Central memory CD8-positive, alpha-beta T cell (primary cell): Measurements from ENCODE around the gene NAGA.
A peak's percentile ranks its signal among the peaks of the same experiment; 100 is the strongest.

Experiments used
- ATAC-seq: fragments of 150-1000 bp; cut with Tn5 transposase; replicated peaks from 2 replicates; pipeline ENCODE4 v1.10.0; 2022; ENCODE audit warnings: mild to moderate bottlenecking, moderate FRiP score, moderate number of reproducible peaks; ENCODE audit not compliant: poor library complexity, severe bottlenecking; ENCODE audit errors: extremely low read depth
- DNase-seq, 2 donors: peaks; one replicate each; pipeline ENCODE4 v3.0.0; 2021; ENCODE audit warnings: low spot score in 2 of 2
- H3K27ac Mint-ChIP-seq: one replicate; pipeline ENCODE4 v1.8.0; 2022; ENCODE audit warnings: low read depth, mild to moderate bottlenecking, moderate library complexity, mixed read lengths
- H3K27me3 Mint-ChIP-seq: one replicate; pipeline ENCODE4 v1.8.0; 2022; ENCODE audit warnings: mixed read lengths
- H3K36me3 Mint-ChIP-seq: one replicate; pipeline ENCODE4 v1.8.0; 2022; ENCODE audit warnings: mild to moderate bottlenecking, moderate library complexity, mixed read lengths; ENCODE audit not compliant: insufficient read depth
- H3K4me1 Mint-ChIP-seq: one replicate; pipeline ENCODE4 v1.8.0; 2022; ENCODE audit warnings: mixed read lengths
- H3K4me3 Mint-ChIP-seq: one replicate; pipeline ENCODE4 v1.8.0; 2022; ENCODE audit warnings: mild to moderate bottlenecking, moderate library complexity, mixed read lengths
- H3K9me3 Mint-ChIP-seq: one replicate; pipeline ENCODE4 v1.8.0; 2022; ENCODE audit warnings: mixed read lengths

Gene NAGA

GRCh38 chr22:42084874-42085273, 14.3 kb upstream of the NAGA start:
- no peaks in the 10 kb centered on the region for H3K9me3 Mint-ChIP-seq
- H3K4me1 Mint-ChIP-seq: peaks cover 25% of the 10 kb centered on the region
- ATAC-seq: no peak
- no peak for DNase-seq
- H3K36me3 Mint-ChIP-seq: peaks cover 39% of the 10 kb centered on the region
- H3K27me3 Mint-ChIP-seq: no peaks in the 10 kb centered on the region
- no peak overlapping the region for H3K4me3 Mint-ChIP-seq
- no peak overlapping the region for H3K27ac Mint-ChIP-seq

GRCh38 chr22:42083119-42083518, 12.5 kb upstream of the NAGA start:
- no peak overlapping the region for H3K4me3 Mint-ChIP-seq
- no peak for DNase-seq
- H3K36me3 Mint-ChIP-seq: peaks cover 43% of the 10 kb centered on the region

DNA sequence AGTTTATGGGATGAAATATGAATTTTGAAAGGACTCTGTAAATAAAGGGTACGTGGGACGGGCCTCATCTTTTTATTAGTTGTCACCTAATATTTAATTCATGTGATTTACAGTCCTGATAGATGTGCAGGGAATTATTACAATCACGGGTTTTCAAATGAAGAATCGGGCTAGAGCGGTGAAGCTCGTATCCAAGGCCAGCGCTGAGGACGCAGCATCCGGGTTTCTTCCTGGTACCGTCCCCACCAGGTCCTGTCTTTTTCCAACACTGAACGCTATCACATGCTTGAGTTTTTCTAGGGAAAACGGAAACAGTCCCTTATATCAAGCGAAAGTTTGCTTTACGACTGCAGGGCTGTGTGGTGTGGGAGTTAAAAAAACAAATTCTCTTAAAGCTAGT, 9.7 kb upstream of the NAGA start:
- Mint-ChIP-seq H3K4me1 (peaks cover 21% of the 10 kb centered on the region), H3K36me3 (peaks cover 30% of the 10 kb centered on the region), H3K4me3 (peak overlapping the region; percentile 96), H3K9me3 (no peaks in the 10 kb centered on the region), H3K27me3 (no peaks in the 10 kb centered on the region), H3K27ac (peak overlapping the region; percentile 94)
- ATAC-seq: no peak
- DNase-seq: no peak

More at GRCh38 chr22:42083119-42083518, 12.5 kb upstream of the NAGA start:
- ATAC-seq: no peak
- no peak overlapping the region for H3K27ac Mint-ChIP-seq
- H3K4me1 Mint-ChIP-seq: peaks cover 21% of the 10 kb centered on the region
- H3K27me3 Mint-ChIP-seq: no peaks in the 10 kb centered on the region
- H3K9me3 Mint-ChIP-seq: no peaks in the 10 kb centered on the region

DNA sequence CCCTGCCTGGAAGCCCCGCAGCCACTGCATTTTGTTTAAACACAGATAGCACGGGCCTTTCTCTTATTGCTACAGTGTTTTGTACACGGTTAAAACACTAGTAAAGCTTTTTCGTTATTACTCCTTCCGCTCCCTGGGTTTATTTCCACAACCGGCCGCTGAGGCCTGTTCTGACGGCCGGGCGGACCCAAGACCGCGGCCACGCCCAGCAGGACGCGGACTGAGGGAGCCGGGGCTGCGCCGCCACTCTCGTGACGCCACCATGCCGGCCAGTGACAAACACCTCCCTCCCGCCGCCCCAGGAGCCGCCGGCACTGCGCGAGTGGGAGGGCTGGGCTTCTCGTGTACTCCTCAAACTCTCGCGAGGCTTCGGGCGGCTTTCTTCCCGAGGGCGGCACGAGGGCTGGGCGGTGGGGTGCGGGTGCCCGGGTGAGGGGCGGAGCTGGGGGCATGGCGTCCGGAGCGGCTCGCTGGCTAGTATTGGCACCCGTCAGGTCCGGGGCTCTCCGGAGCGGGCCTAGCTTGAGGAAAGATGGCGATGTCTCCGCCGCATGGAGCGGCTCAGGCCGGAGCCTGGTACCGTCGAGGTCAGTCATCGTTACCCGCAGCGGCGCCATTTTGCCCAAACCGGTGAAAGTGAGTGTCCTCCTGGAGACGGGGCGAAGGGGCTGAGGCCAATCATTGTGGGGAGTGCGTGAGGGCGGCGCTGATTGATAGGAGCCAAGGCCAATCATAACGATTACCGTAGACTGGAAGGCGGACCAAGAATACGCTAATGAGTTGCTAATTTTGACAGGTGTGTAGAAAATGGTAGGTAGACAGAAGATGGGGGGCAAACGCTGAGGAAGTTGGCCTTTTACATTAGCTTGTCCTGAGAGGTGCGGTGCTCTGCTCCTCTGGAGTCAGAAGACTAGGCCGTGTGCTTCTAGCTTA, 9.0 kb upstream of the NAGA start, which contains the start of gene SMDT1:
TSS of gene SMDT1 (plus strand) at position 382 of the 933 bp plus-strand sequence. CDS start at position 451, 69 bp downstream.
- DNase-seq: peak; percentile 95 to 96
- no peaks in the 10 kb centered on the region for H3K9me3 Mint-ChIP-seq
- H3K36me3 Mint-ChIP-seq: peaks cover 24% of the 10 kb centered on the region
- no peaks in the 10 kb centered on the region for H3K27me3 Mint-ChIP-seq
- peak; percentile 95 for ATAC-seq
- H3K27ac Mint-ChIP-seq: peak within 1 kb of the TSS; percentile 94
- H3K4me1 Mint-ChIP-seq: peaks cover 27% of the 10 kb centered on the region
- peak within 1 kb of the TSS; percentile 96 for H3K4me3 Mint-ChIP-seq

- H3K4me3 Mint-ChIP-seq: peak overlapping the region; percentile 96
- H3K27ac Mint-ChIP-seq: peak overlapping the region; percentile 94
- DNase-seq: no peak
- no peak for ATAC-seq
- no peaks in the 10 kb centered on the region for H3K27me3 Mint-ChIP-seq
- peaks cover 27% of the 10 kb centered on the region for H3K4me1 Mint-ChIP-seq
- H3K36me3 Mint-ChIP-seq: peaks cover 15% of the 10 kb centered on the region
- no peaks in the 10 kb centered on the region for H3K9me3 Mint-ChIP-seq
Observed at GRCh38 chr22:42078469-42079318, 8.1 kb upstream of the NAGA start.

DNA sequence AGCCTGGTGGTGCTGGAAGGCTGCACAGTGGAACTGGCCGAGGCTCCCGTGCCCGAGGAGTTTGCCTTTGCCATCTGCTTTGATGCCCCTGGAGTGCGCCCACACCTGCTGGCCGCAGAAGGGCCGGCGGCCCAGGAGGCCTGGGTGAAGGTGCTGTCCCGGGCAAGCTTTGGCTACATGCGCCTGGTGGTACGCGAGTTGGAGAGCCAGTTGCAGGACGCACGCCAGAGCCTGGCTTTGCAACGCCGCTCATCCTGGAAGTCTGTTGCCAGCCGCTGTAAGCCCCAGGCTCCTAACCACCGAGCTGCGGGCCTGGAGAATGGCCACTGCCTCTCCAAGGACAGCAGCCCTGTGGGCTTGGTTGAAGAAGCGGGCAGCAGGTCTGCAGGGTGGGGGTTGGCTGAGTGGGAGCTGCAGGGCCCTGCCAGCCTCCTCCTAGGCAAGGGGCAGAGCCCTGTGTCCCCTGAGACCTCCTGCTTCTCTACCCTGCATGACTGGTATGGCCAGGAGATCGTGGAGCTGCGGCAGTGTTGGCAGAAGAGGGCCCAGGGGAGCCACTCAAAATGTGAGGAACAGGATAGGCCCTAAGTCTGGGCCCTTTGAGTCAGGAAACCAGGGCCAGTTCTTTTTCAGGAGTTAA, 7.0 kb upstream of the NAGA start:
- Mint-ChIP-seq H3K27ac (no peak overlapping the region), H3K36me3 (peaks cover 12% of the 10 kb centered on the region), H3K4me1 (peaks cover 27% of the 10 kb centered on the region), H3K27me3 (no peaks in the 10 kb centered on the region), H3K4me3 (no peak overlapping the region), H3K9me3 (no peaks in the 10 kb centered on the region)
- DNase-seq (no peak), ATAC-seq (no peak)

GRCh38 chr22:42076764-42077485, 6.3 kb upstream of the NAGA start:
- no peak for ATAC-seq
- H3K4me3 Mint-ChIP-seq: no peak overlapping the region
- no peak for DNase-seq
- H3K27ac Mint-ChIP-seq: no peak overlapping the region
- H3K27me3 Mint-ChIP-seq: no peaks in the 10 kb centered on the region
- no peaks in the 10 kb centered on the region for H3K9me3 Mint-ChIP-seq
- H3K4me1 Mint-ChIP-seq: peaks cover 27% of the 10 kb centered on the region
- peaks cover 12% of the 10 kb centered on the region for H3K36me3 Mint-ChIP-seq

DNA sequence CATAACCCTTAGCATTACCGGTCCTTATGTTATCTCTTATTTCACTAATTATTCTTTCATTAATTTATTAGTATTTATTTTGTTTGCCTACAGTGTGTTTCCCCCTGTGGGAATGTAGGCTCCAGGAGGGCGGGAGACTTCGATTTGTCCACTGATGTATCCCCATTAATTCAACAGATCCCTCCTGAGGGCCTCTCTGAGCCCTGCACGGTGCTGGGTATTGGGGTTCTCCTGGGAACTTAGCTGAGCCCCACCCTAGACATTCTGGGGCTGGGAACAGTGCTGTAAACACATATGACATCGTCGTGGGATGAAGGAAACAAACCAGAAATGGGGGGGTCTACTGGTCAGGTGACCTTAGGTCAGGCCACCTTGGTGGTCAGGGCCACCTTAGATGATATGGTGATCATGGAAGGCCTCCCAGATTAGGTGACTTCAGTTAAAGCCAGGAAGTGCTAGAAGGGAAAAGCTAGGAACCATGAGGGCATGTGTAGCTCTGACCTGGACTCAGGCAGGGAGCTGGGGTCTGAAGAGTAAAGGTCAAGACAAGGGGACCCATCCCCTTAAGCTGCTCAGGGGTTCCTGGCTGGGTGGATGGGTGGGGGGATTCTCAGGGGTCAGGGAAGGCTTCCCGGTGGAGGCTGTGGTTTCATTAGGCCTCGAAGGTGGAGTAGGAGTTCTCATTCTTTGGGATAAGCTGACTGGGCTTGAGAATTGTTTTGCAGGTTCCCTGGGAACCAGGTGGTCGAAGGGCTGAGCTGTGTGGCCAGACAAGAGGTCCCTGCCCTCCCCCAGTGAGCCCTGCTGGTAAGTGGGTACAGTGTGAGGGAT, 4.4 kb upstream of the NAGA start:
- Mint-ChIP-seq H3K4me3 (peak overlapping the region; percentile 26), H3K9me3 (no peaks in the 10 kb centered on the region), H3K27ac (peak overlapping the region; percentile 88), H3K36me3 (peaks cover 15% of the 10 kb centered on the region), H3K27me3 (no peaks in the 10 kb centered on the region), H3K4me1 (peaks cover 33% of the 10 kb centered on the region)
- ATAC-seq: no peak
- DNase-seq: no peak

DNA sequence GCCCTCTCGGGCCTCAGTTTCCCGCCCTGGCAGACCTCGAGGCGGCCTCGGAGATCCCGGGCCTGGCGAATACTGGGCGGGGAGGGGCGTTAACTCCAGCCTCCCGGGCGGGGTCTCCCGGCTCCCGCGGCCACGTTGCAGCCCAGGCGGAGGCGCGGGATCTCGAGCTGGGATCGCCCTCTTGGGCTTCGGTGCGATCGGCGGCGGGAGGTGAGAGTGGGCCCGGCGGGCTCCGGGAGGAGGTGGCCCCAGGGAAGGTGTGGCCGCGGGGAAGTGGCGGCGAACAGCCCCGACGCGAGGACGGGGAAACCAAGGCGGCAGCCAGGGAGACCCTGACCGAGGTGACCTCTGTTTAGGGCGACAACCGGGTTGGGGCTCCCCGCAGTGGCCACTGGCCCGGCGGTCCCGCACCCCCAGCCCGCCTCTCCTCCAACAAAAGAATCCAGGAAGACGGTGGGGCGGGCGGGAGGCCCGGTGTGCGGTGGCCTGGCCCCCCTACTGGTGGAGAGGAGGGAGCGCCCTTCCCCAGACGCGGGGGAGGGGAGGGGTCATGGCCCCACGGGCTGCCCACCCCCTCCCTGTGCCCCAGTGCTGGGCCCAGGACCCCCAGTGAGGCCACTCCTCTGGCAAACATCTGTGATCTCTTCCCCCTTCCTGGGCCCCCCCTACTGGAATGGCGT, 3.7 kb upstream of the NAGA start, which contains the start of gene PHETA2:
TSS of gene PHETA2 (plus strand) at position 117 of the 680 bp plus-strand sequence. CDS start 3,046 bp downstream, outside the sequence.
- H3K4me3 Mint-ChIP-seq: peak within 1 kb of the TSS; percentile 26
- peak within 1 kb of the TSS; percentile 88 for H3K27ac Mint-ChIP-seq
- peaks cover 31% of the 10 kb centered on the region for H3K4me1 Mint-ChIP-seq
- H3K9me3 Mint-ChIP-seq: no peaks in the 10 kb centered on the region
- H3K27me3 Mint-ChIP-seq: no peaks in the 10 kb centered on the region
- DNase-seq: no peak
- peaks cover 7% of the 10 kb centered on the region for H3K36me3 Mint-ChIP-seq
- no peak for ATAC-seq

DNA sequence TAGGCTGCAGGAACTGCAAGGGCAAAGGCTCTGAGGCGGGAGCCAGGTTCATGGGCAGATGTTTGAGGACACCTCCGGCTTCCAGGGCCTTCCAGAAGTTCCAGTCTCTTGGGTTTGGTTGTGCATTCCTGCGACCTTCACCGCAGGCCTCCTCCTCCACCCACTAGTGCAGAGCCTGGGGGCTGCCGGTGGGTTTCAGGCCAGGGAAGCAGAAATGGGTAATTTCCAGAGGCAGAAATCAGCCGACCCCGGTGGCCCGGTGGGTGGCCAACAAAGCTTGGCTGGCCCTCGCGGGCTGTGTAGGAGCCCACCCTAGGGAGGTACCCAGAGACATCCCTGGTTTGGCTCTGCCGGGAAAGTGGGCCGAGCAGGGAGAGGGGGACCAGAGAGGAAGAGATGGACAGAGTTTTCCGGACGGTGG, 3.0 kb upstream of the NAGA start:
- no peak overlapping the region for H3K27ac Mint-ChIP-seq
- DNase-seq (no peak), ATAC-seq (no peak)
- peaks cover 4% of the 10 kb centered on the region for H3K36me3 Mint-ChIP-seq
- peaks cover 31% of the 10 kb centered on the region for H3K4me1 Mint-ChIP-seq
- H3K4me3 Mint-ChIP-seq: peak overlapping the region; percentile 26
- H3K9me3 Mint-ChIP-seq: no peaks in the 10 kb centered on the region
- H3K27me3 Mint-ChIP-seq: no peaks in the 10 kb centered on the region
